Measurements from ENCODE around the gene RNF135.
"Not testable (repeated sequence)": the region's sequence is repeated elsewhere in the genome, so short reads cannot be mapped to it uniquely, and the experiment has no call there.

RNF135 gene, protein sequence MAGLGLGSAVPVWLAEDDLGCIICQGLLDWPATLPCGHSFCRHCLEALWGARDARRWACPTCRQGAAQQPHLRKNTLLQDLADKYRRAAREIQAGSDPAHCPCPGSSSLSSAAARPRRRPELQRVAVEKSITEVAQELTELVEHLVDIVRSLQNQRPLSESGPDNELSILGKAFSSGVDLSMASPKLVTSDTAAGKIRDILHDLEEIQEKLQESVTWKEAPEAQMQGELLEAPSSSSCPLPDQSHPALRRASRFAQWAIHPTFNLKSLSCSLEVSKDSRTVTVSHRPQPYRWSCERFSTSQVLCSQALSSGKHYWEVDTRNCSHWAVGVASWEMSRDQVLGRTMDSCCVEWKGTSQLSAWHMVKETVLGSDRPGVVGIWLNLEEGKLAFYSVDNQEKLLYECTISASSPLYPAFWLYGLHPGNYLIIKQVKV

DNA sequence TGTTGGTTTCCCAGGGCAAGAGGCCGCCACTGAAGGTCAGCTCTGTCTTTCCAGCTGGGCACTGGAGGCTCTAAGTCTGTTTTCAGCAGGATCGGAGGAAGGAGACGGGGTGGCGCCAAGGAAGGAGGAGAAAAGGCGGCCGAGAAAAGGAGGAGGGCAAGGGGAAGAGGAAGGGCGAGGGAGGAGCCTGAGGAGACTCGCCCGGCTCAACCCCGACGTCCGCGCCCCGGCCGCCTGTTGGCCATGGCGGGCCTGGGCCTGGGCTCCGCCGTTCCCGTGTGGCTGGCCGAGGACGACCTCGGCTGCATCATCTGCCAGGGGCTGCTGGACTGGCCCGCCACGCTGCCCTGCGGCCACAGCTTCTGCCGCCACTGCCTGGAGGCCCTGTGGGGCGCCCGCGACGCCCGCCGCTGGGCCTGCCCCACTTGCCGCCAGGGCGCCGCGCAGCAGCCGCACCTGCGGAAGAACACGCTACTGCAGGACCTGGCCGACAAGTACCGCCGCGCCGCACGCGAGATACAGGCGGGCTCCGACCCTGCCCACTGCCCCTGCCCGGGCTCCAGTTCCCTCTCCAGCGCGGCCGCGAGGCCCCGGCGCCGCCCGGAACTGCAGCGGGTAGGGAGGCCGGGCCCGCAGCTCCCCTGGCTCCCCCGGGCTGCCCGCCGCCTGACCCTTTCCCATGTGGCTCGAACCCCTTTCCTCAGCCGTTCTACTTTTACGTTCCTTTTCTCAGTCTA lies at the start of gene RNF135:
TSS of gene RNF135 (plus strand) at position 209 of the 737 bp plus-strand sequence. CDS start at position 244, 35 bp downstream.
- peak; percentile 29 to 54 for DNase-seq (ENCODE audit: low read depth in 2 of 2)

DNA sequence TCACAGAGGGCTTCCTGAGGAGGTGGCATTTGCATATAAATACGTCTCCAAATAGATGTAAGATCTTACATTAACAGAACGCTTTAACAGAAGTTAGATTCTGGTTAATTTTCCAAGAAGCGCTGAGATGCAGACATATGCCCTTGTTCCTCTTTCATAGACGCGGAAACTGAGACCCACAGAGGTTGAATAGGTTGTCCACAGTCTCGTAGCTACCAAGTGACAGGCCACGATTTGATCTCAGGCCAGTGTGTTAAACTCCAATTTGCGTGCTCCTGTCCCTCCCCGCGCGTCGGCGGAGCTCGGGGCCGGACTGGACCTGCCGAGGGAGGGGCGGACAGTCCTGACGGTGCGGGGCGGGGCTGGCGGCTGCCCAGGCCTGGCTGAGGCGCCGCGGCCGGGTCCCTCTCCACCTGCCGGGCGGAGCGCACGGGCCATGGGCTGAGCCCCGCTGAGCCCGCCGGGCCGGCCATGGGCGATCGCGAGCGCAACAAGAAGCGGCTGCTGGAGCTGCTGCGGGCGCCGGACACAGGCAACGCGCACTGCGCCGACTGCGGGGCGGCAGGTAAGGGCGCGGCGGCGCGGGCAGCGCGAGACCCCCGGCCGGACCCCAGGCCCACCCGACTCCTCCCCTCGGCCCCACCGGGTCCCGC lies 49.2 kb upstream of the RNF135 start, which contains the start of gene ADAP2:
TSS of gene ADAP2 (plus strand) at position 402 of the 653 bp plus-strand sequence. CDS start at position 472, 70 bp downstream.
- no peak for DNase-seq (ENCODE audit: low read depth in 2 of 2)

DNA sequence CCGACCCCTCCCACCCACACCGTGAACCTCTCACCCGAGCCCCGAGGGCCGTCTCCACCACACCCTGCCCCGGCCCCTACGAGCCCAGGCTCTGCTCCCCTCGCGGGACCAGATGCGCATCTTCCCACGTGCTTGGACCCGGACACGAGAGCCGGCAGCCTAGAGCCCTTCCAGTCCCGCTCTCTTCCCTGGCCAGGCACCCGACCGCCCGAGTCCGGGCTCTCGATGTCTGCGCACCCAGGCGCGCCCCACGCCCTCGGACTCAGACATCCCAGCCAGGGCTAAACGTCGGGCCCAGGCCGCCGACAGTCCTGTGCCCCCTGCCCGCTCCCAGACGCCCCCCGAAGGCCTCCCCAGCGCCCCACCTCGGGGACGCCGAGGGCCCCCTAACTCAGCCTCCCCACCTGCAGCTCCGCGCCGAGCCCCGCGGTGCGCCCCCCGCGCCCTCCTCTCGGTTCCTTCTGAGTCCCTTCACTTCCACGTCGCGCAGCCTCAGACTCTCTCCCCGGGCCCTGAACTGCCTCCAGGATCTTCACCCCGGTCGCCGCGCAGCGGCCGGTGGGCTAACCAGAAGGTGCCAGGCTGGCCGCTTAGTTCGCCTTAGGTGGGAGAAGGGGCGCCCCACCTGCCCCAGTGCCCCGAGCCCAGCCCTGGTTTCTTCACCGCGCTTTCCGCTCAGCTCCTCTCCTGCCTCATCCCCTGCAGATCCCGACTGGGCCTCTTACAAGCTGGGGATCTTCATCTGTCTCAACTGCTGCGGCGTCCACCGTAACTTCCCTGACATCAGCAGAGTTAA lies 48.4 kb upstream of the RNF135 start:
- no peak for DNase-seq (ENCODE audit: low read depth in 2 of 2)

DNA sequence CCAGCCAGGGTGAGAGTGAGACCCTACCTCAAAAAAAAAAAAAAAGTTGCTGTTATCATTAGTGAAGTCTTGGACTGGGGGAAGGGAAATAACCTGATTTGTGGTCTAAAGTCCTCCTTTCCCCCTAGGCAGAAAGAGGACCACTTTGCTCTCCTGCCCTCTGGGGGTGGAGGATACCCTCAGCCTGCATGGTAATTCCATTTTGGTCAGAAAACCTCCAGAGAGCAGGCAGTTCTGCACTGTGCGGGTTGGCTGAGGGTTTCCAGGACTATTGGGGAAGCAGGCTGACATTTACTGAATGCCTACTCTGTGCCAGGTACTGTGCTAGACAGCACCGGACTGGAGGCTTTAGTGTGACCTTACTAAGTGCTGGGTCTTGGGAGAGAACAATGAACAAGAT lies 46.5 kb upstream of the RNF135 start:
- DNase-seq (ENCODE audit: low read depth in 2 of 2): no peak

DNA sequence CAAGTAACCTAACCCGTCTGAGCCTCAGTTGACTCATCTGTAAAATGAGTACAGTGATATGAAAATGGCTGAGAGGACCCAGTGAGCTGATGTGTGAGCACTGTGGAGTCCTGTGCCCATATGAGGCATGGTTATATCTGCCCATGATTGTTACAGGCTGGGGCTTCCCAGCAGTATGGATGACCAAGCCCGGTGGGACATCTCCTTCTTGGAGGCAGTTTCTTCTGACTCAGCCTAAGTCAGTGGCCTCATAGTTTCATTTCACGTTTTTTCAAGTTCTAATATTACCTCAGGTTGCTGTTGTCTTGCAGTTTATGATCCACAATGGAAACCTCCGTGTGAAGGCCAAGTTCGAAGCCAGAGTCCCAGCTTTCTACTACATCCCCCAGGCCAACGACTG lies 44.3 kb upstream of the RNF135 start:
- DNase-seq (ENCODE audit: low read depth in 2 of 2): no peak

DNA sequence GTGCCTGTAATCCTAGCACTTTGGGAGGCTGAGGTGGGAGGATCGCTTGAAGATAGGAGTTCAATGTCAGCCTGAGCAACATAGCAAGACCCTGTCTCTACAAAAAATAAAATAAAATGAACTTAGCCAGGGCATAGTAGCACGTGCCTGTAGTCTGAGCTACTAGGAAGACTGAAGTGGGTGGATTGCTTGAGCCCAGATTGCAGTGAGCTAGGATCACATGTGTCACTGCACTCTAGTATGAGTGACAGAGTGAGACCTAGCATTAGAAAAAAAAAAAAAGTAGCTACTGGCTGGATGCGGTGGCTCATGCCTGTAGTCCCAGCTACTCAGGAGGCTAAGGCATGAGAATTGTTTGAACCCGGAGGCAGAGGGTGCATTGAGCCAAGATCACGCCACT lies 43.1 kb upstream of the RNF135 start:
- no peak for DNase-seq (ENCODE audit: low read depth in 2 of 2)

DNA sequence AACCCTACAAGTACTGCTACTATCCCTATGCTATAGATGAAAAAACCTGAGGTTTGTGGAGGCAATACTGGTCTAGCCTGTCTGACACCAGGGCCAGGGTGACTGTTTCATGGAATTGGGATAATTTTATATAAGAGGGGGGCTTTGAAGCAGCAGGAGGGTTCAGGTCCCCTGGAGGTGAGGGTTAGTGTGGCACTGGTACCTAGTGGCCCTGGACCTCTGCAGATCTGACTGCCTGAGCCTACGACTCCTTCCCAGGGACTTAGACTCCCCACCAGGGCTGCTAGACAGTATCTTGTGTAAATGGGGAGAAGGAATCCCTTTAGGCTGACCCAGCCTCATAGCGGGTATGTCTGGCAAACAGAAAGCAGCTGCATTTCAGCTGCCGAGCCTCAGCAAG lies 42.3 kb upstream of the RNF135 start:
- DNase-seq (ENCODE audit: low read depth in 2 of 2): no peak

DNA sequence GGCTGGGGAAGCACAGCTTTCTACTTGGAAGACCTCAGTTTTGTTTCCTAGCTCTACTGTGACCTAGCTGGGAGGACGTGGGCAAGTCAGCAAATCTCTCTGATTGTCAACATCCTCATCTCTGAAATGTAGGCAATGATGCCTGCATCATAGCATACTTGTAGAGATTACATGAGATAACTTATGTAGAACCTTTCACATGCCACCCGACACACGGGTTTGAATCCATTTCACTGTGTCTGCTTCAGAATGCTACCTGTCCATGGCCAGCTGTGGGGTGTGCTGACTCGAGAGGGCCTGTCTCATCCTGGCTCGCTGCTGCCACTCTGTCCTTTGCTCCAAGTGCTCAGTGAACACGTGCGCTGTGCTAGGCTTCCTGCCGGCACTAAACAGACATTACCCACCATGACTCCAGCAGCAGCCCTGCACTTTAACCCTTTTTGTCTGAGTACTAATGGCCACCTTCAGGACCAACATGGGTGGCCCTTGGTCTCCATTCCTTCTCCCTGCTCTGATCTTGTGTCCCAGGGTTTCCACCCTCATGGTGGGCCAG lies 41.7 kb upstream of the RNF135 start:
- no peak for DNase-seq (ENCODE audit: low read depth in 2 of 2)

DNA sequence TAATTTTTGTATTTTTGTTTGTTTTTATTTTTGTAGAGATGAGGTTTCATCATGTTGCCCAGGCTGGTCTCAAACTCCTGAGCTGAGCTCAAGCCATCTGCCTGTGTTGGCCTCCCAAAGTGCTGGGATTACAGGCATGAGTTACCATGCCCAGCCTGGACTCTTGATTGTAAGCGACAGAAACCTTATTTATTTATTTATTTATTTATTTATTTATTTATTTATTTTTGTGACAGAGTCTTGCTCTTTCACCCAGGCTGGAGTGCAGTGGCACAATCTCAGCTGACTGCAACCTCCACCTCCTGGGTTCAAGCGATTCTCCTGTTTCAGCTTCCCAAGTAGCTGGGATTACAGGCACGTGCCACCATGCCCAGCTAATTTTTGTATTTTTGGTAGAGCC lies 41.0 kb upstream of the RNF135 start:
- not testable (repeated sequence) for DNase-seq (ENCODE audit: low read depth in 2 of 2)

DNA sequence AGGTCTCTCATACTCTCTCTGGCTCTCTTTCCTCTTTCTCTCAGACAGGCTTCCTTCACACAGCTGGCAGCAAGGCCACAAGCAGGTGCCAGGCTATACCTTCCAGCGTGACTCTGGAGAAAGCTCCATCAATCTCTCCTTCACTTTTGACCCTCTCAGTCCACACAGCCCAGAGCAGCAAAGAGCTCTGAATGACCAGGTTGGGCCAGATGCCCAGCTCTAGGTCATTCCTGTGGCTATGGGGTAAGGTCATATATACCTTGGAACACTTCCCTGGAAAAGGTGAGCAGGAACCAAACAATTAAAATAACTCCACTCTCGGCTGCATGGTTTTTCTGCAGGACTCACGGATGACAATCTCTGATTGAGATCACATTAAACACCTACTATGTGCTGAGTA lies 40.3 kb upstream of the RNF135 start:
- no peak for DNase-seq (ENCODE audit: low read depth in 2 of 2)

DNA sequence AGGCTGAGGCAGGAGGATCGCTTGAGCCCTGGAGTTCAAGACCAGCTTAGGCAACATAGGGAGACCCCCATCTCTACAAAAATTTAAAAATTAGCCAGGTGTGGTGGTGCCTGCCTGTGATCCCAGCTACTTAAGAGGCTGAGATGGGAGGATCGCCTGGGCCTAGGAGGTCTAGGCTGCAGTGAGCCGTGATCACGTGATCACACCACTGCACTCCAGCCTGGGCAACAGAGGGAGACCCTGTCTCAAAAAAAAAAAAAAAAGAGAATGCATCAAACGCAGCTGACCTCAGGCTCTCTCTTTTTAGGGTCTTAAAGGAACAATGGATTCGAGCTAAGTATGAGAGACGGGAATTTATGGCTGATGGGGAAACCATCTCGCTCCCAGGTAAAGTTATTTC lies 39.3 kb upstream of the RNF135 start:
- not testable (repeated sequence) for DNase-seq (ENCODE audit: low read depth in 2 of 2)

DNA sequence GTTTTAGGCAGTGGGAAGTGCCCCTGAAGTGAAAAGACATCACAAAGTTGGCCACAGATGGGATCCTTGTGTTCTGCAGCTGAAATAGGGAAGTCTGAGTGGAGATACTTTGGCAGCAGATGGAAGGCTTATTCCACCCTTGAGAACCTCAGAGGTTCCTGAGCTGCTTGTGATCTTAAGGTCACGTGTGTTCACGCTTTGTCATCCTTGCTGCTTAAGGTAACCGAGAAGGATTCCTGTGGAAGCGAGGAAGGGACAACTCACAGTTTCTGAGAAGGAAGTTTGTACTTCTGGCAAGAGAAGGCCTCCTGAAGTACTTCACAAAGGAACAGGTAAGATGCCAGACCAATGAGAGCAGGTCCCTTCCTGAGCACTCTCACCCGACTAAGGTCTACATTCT lies 36.9 kb upstream of the RNF135 start:
- no peak for DNase-seq (ENCODE audit: low read depth in 2 of 2)

DNA sequence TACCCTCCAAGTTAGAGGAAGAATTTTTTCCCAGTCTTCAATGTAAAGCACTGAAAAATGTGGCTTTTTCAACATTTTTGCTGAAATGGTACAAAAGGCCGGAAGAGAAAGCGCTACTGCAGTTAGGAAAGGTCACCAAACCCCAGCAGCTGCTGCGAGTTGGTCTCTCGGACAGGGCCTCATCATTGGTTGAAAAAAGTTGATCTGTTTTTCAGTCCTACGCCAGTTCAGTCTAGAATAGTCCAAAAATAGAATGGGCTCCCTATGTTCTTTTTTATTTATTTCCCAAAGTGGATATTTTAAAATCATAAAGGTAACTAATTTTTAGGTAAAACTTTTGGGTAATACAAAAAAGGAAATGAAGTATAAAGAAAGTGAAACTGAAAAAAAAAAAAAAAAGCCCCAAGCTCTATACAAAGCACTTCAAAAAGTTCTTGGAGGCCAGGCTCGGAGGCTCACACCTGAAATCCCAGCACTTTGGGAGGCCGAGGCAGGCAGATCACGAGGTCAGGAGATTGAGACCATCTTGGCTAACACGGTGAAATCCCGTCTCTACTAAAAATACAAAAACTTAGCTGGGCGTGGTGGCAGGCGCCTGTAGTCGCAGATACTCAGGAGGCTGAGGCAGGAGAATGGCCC lies 31.7 kb upstream of the RNF135 start:
- DNase-seq (ENCODE audit: low read depth in 2 of 2): no peak

DNA sequence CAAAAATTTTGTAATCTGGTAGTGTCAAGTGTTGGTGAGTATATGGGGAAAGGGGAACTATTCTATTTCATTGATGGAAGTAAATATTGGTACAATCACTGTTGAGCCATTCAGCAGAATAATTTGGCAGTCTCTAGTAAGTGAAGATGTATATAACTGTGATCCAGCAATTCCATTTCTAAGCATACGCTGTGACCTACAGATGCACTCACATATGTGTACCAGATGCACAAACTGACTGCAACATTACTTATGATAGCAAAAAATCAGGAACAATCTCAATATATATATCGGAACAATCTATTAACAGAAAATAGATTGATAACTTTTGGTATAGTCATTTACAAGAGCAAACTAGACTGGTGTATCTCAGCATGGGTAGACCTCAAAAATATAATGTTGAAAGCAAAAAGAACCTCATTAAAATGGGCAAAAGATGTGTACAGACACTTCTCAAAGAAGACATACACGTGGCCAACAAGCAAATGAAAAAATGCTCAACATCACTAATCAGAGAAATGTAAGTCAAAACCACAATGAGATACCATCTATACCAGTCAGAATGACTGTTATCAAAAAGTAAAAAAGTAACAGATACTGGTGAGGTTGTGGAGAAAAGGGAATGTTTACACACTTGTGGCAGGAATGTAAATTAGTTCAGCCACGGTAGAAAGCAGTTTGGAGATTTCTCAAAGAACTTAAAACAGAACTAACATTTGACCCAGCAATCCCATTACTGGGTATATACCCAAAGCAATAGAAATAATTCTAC lies 28.3 kb upstream of the RNF135 start:
- no peak for DNase-seq (ENCODE audit: low read depth in 2 of 2)

DNA sequence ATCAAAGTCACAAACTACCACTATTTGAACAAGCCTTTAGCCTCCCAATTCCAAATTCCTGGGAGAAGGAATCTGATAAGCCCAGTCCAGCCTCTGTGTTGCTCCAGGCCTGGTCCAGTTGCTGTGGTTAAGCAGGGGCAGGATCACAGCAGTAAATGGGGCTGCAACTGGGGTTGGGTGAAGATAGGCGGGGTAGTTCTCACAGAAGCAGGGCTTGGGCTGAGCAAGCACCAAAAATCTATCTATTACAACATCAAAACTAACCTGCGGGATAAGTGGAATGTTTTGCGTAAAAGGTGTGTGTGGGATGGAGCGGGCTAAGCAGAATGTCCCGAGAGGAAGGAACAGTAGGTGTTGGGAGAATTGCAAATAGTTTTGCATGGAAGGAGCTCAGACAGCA lies 23.0 kb upstream of the RNF135 start:
- no peak for DNase-seq (ENCODE audit: low read depth in 2 of 2)

DNA sequence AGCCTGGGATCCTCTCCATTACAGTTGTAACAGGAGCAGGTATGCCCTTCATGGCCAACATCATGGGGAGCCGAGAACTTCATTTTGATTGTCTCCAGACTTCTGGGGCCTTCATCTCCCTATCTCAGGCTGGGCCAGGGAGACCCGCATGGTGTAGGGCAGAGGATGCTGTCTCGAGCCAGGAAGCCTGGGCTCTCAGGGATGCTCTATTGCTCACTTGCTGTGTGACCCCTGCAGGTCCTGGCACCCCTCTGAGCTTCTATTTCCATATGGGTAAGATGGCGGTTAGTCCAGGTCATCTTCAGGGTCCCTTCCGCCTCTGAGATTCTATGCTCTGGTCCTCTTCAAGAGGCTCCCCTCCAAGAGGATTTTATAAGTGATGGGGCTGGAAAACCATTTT lies 20.6 kb upstream of the RNF135 start:
- no peak for DNase-seq (ENCODE audit: low read depth in 2 of 2)

DNA sequence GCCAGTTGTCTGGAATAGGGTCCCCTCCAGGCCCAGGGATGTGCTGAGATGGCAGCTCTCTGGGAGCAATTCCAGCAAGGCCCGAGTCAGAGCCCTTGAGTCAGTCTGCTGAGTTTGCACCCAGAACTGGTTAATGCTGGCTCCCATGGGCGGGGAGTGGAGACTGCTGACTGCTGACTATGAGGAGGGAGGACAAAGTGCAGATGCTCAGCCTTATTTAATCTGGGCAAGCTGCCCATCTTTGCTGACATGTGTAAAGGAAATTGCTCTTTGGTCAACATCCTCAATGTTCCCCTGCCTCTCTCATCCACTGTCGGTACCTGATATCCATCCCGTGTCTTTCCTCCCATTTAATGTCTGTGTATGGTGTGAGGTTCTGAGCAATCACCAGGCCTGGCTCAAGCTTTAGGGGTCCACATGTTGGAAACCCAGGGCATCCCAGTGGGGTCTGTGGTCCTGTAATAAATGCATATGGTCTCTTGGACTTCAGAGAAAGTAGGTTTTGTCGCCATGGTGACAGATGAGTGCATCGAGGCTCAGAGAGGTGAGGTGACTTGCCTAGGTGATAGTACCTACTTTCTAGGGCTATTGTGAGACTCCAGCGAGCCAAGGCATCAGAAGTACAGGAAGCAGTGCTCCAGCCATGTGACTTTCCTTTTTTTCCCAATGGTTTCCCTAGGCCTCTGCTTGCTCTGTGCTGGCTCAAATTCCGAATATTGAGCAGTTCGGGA lies 20.0 kb upstream of the RNF135 start:
- no peak for DNase-seq (ENCODE audit: low read depth in 2 of 2)

DNA sequence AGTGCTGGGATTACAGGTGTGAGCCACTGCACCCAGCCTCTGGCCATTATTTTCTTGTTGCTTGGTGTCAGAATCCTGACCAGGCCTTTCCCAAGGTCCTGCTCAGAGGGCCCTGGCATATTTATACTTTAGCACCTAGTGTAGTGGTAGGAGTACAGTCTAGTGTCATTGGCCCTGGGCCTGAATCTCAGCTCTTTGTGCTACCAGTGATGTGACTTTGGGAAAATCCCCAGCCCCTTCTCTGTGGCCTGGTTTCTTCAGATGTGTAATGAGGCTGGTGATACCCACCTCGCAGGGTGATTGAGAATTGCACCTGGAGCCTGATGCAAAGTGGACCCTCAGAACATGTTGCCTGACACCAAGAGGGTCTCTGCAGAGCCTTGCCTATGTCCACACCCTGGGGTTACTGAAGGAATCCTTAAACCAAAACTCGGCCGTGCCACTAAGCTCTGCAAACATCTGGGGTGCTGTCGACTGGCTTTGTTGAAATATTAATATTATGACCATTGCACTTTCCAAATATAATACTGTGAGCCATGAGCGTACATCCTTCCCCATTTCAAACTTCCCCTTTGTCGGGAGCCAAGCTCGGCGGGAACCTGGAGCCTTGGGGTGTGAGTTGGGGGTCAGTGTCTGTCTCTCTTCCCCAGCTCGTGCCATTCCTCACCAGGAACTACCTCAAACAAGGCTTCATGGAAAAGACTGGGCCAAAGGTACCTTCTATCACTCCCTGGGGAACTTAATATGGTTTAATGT lies 18.0 kb upstream of the RNF135 start:
- no peak for DNase-seq (ENCODE audit: low read depth in 2 of 2)

Data from stimulated activated CD4-positive, alpha-beta T cell treated with anti-CD3 and anti-CD28 coated beads, Interleukin-1b, Interleukin-23, amount 100 ng/mL, for 4 hours (primary cell).